Trophoblast cell (in vitro differentiated cells and primary cell): ENCODE results near the gene TRAPPC12.

ENCODE experiments used
- DNase-seq, 2 donors: peaks; one replicate each; pipeline ENCODE4 v3.0.0-alpha.2; 2016
- H2AFZ ChIP-seq: 2 replicates; pipeline ENCODE4 v1.6.1; 2013; ENCODE audit warnings: low read length, moderate library complexity, mild to moderate bottlenecking; ENCODE audit not compliant: insufficient read depth, poor library complexity
- H2AK5ac ChIP-seq: 2 replicates; pipeline ENCODE4 v1.6.1; 2013; ENCODE audit warnings: mild to moderate bottlenecking, low read length
- H2BK120ac ChIP-seq: 2 replicates; pipeline ENCODE4 v1.6.1; 2013; ENCODE audit warnings: low read length, mild to moderate bottlenecking, moderate library complexity; ENCODE audit not compliant: insufficient read depth, poor library complexity
- H2BK12ac ChIP-seq: 2 replicates; pipeline ENCODE4 v1.6.1; 2013; ENCODE audit warnings: mild to moderate bottlenecking, low read length, moderate library complexity
- H2BK5ac ChIP-seq: 2 replicates; pipeline ENCODE4 v1.6.1; 2013; ENCODE audit warnings: low read length, low read depth, moderate library complexity, mild to moderate bottlenecking; ENCODE audit not compliant: poor library complexity
- H3K14ac ChIP-seq: 2 replicates; pipeline ENCODE4 v1.6.1; 2013; ENCODE audit warnings: mild to moderate bottlenecking, low read length
- H3K18ac ChIP-seq: 2 replicates; pipeline ENCODE4 v1.6.1; 2013; ENCODE audit warnings: mild to moderate bottlenecking, low read length
- H3K23ac ChIP-seq: 2 replicates; pipeline ENCODE4 v1.6.1; 2013; ENCODE audit warnings: low read length
- H3K27ac ChIP-seq: 2 replicates; pipeline ENCODE4 v1.5.1; 2013; ENCODE audit warnings: low read depth, mild to moderate bottlenecking, inconsistent platforms, low read length, moderate library complexity
- H3K27me3 ChIP-seq: 2 replicates; pipeline ENCODE4 v1.6.1; 2013; ENCODE audit warnings: inconsistent platforms, mild to moderate bottlenecking, low read length, moderate library complexity; ENCODE audit not compliant: insufficient read depth
- H3K36me3 ChIP-seq, 2 experiments: 1 replicate in 1 of 2; 2 replicates in 1 of 2; pipeline ENCODE4 v1.6.1; 2013; ENCODE audit warnings: low read length in 2 of 2, mild to moderate bottlenecking in 2 of 2, moderate library complexity in 1 of 2; ENCODE audit not compliant: insufficient read depth in 2 of 2, control insufficient read depth in 1 of 2
- H3K4ac ChIP-seq: 2 replicates; pipeline ENCODE4 v1.6.1; 2013; ENCODE audit warnings: low read depth, mild to moderate bottlenecking, low read length, moderate library complexity
- H3K4me1 ChIP-seq, 2 experiments: 1 replicate in 1 of 2; 2 replicates in 1 of 2; pipeline ENCODE4 v1.6.1; 2013; ENCODE audit warnings: low read length in 2 of 2, mild to moderate bottlenecking in 2 of 2, moderate library complexity in 1 of 2; ENCODE audit not compliant: insufficient read depth in 2 of 2, control insufficient read depth in 1 of 2
- H3K4me2 ChIP-seq: 2 replicates; pipeline ENCODE4 v1.6.1; 2013; ENCODE audit warnings: inconsistent platforms, mild to moderate bottlenecking, low read length, moderate library complexity
- H3K4me3 ChIP-seq: 2 replicates; pipeline ENCODE4 v1.5.1; 2013; ENCODE audit warnings: mild to moderate bottlenecking, low read depth, low read length, inconsistent platforms
- H3K79me1 ChIP-seq: one replicate; pipeline ENCODE4 v1.6.1; 2013; ENCODE audit warnings: low read length
- H3K79me2 ChIP-seq: 2 replicates; pipeline ENCODE4 v1.6.1; 2013; ENCODE audit warnings: low read length, mild to moderate bottlenecking; ENCODE audit not compliant: control insufficient read depth, insufficient read depth, poor library complexity
- H3K9ac ChIP-seq: 2 replicates; pipeline ENCODE4 v1.6.1; 2013; ENCODE audit warnings: mild to moderate bottlenecking, low read length
- H3K9me3 ChIP-seq: 2 replicates; pipeline ENCODE4 v1.6.1; 2013; ENCODE audit warnings: low read depth, mild to moderate bottlenecking, control low read depth, inconsistent platforms, low read length; ENCODE audit not compliant: insufficient read depth
- H4K12ac ChIP-seq: 2 replicates; pipeline ENCODE4 v1.6.1; 2013; ENCODE audit warnings: low read depth, mild to moderate bottlenecking, low read length, moderate library complexity
- H4K8ac ChIP-seq: 2 replicates; pipeline ENCODE4 v1.6.1; 2013; ENCODE audit warnings: low read depth, mild to moderate bottlenecking, low read length, moderate library complexity
- H4K91ac ChIP-seq: one replicate; pipeline ENCODE4 v1.6.1; 2013; ENCODE audit warnings: low read depth, mild to moderate bottlenecking, low read length, moderate library complexity
- WGBS: extraction: QIAGEN DNeasy Blood & Tissue Kit; methylation state at CpG from one replicate; pipeline ENCODE4 v1.1.7; 2013; ENCODE audit warnings: missing lambda C conversion rate; ENCODE audit not compliant: insufficient read length, insufficient coverage; ENCODE audit errors: extremely low coverage; 5-methylcytosine and 5-hydroxymethylcytosine counted together

Gene TRAPPC12

GRCh38 chr2:3432067-3432466 lies 52.6 kb downstream of the TRAPPC12 start:
- H3K4me3 ChIP-seq = no peak overlapping the region
- H2BK120ac ChIP-seq = no peak overlapping the region
- peaks cover 21 to 24% of the 10 kb centered on the region in 2 experiments for H3K36me3 ChIP-seq
- H3K27me3 ChIP-seq = no peaks in the 10 kb centered on the region
- H4K91ac ChIP-seq = no peak overlapping the region
- no peak overlapping the region for H3K23ac ChIP-seq
- no peak overlapping the region for H3K9ac ChIP-seq
- no peak overlapping the region for H3K18ac ChIP-seq
- H3K4ac ChIP-seq = no peak overlapping the region
- no CpG with 5 or more reads among the region's 6 CpGs for WGBS
- no peak overlapping the region for H3K27ac ChIP-seq
- no peak overlapping the region for H2BK12ac ChIP-seq
- H3K79me1 ChIP-seq = no peaks in the 10 kb centered on the region
- H3K4me2 ChIP-seq = no peak overlapping the region
- no peak overlapping the region for H4K8ac ChIP-seq
- H2AK5ac ChIP-seq = no peak overlapping the region
- DNase-seq = no peak
- no peak overlapping the region for H3K14ac ChIP-seq
- H3K4me1 ChIP-seq = no peaks in the 10 kb centered on the region
- H2BK5ac ChIP-seq = no peak overlapping the region
- H2AFZ ChIP-seq = no peak overlapping the region
- H3K9me3 ChIP-seq = no peaks in the 10 kb centered on the region
- H4K12ac ChIP-seq = no peak overlapping the region
- H3K79me2 ChIP-seq = no peaks in the 10 kb centered on the region

DNA sequence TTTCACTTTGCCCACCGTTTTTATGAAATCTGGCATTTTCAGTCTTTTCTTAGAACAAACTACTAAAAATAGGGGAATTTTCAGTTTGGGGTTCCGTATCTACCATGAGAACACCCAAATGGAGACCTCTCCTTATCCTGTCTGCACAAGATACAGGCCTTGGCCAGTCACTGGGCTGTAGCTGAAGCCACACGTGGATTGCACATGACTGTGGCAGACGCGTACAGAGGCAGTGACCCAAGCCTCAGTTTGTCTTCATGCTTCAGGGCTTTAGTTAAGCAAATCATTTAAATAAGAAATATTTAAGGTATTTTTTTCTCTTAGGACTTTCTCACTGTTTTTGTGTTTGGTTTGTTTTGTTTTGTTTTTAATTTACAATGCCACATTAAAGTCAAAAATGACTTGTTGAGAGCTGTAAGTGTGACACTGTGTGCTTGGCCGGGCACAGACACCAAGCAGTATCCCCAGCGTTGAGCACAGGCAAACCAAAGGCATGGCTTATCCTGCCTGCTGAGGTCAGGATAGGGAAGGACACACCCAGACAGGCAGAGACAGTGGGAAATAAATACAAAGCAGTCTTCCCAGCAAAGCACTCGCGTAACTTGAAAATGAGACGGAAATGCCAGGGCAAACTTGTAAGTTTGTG lies 53.3 kb downstream of the TRAPPC12 start:
- no CpG with 5 or more reads among the region's 10 CpGs for WGBS
- peak overlapping the region; percentile 80 for H3K9ac ChIP-seq

GRCh38 chr2:3433339-3433699 lies 53.8 kb downstream of the TRAPPC12 start:
- Histone ChIP-seq H3K27me3 (no peaks in the 10 kb centered on the region), H3K4me1 (no peaks in the 10 kb centered on the region), H3K79me1 (no peaks in the 10 kb centered on the region), H3K14ac (no peak overlapping the region), H2AFZ (no peak overlapping the region), H4K12ac (no peak overlapping the region), H3K18ac (no peak overlapping the region), H3K4me2 (no peak overlapping the region), H3K23ac (peak overlapping the region; percentile 98), H4K8ac (no peak overlapping the region), H3K27ac (no peak overlapping the region), H2BK5ac (no peak overlapping the region), H3K79me2 (no peaks in the 10 kb centered on the region), H2BK12ac (no peak overlapping the region), H2BK120ac (no peak overlapping the region), H3K36me3 (peaks cover 19 to 22% of the 10 kb centered on the region in 2 experiments), H3K4me3 (no peak overlapping the region), H4K91ac (no peak overlapping the region), H3K4ac (no peak overlapping the region), H2AK5ac (no peak overlapping the region), H3K9me3 (no peaks in the 10 kb centered on the region), H3K9ac (peak overlapping the region; percentile 80)
- no peak for DNase-seq
- WGBS = no CpG with 5 or more reads among the region's 8 CpGs

More for the DNA sequence above, 53.3 kb downstream of the TRAPPC12 start:
- no peak for DNase-seq
- Histone ChIP-seq H3K14ac (no peak overlapping the region), H3K9me3 (no peaks in the 10 kb centered on the region), H2AFZ (no peak overlapping the region), H3K4ac (no peak overlapping the region), H3K4me3 (no peak overlapping the region), H3K4me1 (no peaks in the 10 kb centered on the region), H4K8ac (no peak overlapping the region), H2BK5ac (no peak overlapping the region), H3K79me2 (no peaks in the 10 kb centered on the region), H2AK5ac (no peak overlapping the region), H4K12ac (no peak overlapping the region), H2BK12ac (no peak overlapping the region), H3K79me1 (no peaks in the 10 kb centered on the region), H3K18ac (no peak overlapping the region), H3K27ac (no peak overlapping the region), H3K4me2 (no peak overlapping the region), H2BK120ac (no peak overlapping the region), H4K91ac (no peak overlapping the region), H3K23ac (peak overlapping the region; percentile 98), H3K27me3 (no peaks in the 10 kb centered on the region), H3K36me3 (peaks cover 19 to 22% of the 10 kb centered on the region in 2 experiments)

GRCh38 chr2:3433776-3434400 lies 54.4 kb downstream of the TRAPPC12 start:
- H4K12ac ChIP-seq = no peak overlapping the region
- no peak overlapping the region for H2AK5ac ChIP-seq
- no peaks in the 10 kb centered on the region for H3K9me3 ChIP-seq
- no peak overlapping the region for H3K9ac ChIP-seq
- H3K14ac ChIP-seq = no peak overlapping the region
- no peak overlapping the region for H4K91ac ChIP-seq
- H4K8ac ChIP-seq = no peak overlapping the region
- H3K4me2 ChIP-seq = no peak overlapping the region
- H2BK12ac ChIP-seq = no peak overlapping the region
- H3K23ac ChIP-seq = no peak overlapping the region
- no peak overlapping the region for H2BK5ac ChIP-seq
- no peaks in the 10 kb centered on the region for H3K79me1 ChIP-seq
- H3K4me3 ChIP-seq = no peak overlapping the region
- H3K36me3 ChIP-seq = peaks cover 16 to 20% of the 10 kb centered on the region in 2 experiments
- no peak overlapping the region for H3K4ac ChIP-seq
- WGBS = no CpG with 5 or more reads among the region's 7 CpGs
- H3K18ac ChIP-seq = no peak overlapping the region
- H2AFZ ChIP-seq = no peak overlapping the region
- H3K79me2 ChIP-seq = no peaks in the 10 kb centered on the region
- DNase-seq = no peak
- no peaks in the 10 kb centered on the region for H3K27me3 ChIP-seq
- no peaks in the 10 kb centered on the region for H3K4me1 ChIP-seq
- H3K27ac ChIP-seq = no peak overlapping the region
- no peak overlapping the region for H2BK120ac ChIP-seq
